ENCODE results near the gene DMGDH. TPM values are rescaled to one million over a fixed set of nuclear protein-coding genes. Genes with fewer than 3 reads are reported as not detected.
A peak's percentile ranks its signal among the peaks of the same experiment; 100 is the strongest.
"Not testable (repeated sequence)": the region's sequence is repeated elsewhere in the genome, so short reads cannot be mapped to it uniquely, and the experiment has no call there.

The DMGDH gene
- total RNA-seq, 1 experiment from 2014 or later = 1.3 TPM

DNA sequence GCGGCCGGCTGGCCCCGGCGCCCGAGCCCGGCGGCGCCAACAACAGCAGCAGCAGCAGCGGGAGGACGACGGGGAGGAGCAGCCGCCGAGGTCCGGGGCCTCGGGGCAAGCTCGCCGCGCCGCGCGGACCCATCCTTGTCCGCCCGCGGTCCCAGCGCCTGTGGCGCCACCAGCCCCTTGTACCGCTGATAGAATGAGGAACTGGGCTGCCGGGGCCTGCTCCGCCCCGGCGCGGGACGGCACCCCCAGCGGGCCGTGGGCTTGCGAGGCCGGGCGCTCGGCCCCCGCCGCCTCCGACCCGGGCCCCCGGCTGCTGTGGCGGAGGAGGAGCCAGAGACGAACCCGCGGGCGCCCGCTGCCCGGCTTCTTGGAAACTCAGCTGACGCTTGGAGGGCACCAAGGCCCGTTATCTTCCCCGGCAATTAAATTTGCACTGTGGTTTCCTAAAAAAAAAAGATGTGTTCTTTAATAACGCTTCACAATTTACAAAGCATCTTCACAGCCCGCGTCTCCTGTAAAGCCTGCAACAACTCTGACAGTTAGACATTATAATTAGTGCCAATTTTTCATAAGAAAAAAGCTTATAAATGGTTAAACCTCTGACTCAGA lies 84.3 kb downstream of the DMGDH start, which contains the start of gene ARSB:
Gene ARSB (minus strand): TSS at position 195 of the 609 bp plus-strand sequence. CDS start 62 bp downstream, at position 133.
- peak; percentile 61 for DNase-seq
- intact Hi-C loops (cut with micrococcal nuclease; ENCODE audit: unreplicated experiment) = no loop called here

DNA sequence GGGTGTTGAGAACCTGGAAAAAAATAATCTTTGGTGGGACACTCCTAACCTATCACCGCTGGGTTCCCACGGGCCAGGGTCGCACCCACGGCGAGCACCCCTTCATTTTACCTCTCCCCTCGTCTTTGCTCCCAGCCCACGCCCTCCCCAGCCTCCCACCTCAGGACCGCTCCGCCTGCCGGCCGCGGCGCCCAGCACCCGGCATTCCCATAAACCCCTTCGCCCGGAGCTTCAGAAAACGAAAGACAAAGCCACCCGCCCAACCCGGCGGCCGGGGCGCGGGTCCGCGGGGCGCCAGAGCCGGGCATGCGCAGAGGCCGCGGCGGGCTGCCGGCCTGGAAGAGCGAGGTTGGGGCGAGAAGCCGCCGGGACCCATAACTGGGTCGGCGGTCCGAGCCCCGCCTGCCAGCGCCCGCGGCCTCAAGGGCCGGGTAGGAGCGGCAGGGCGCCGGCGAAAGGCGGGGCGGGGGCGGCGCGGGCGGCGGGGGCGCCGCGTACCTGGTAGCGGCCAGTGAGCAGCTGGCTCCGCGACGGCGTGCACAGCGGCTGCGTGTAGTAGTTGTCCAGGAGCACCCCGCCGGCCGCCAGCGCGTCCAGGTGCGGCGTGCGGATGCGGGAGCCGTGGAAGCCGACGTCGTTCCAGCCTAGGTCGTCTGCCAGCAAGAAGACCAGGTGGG lies 84.9 kb downstream of the DMGDH start:
- CTCF ChIA-PET = interaction anchor here (0.6 to 1.5 kb wide), 5 partner anchors 34 to 149 kb away, joined by 3 to 4 read pairs (median 3); no protein-coding TSS in a partner anchor
- peak; percentile 95 for DNase-seq
- intact Hi-C loops (cut with micrococcal nuclease; ENCODE audit: unreplicated experiment) = loop anchor here (5.0 kb wide), 1 partner anchor 38 kb away; no protein-coding TSS in a partner anchor

More for the DNA sequence above, 84.3 kb downstream of the DMGDH start, which contains the start of gene ARSB:
- no peaks in the 10 kb centered on the region for H3K9me3 Mint-ChIP-seq (ENCODE audit: low read depth, unreplicated experiment)
- H3K4me1 Mint-ChIP-seq (ENCODE audit: low read depth, unreplicated experiment) = peaks cover 48% of the 10 kb centered on the region
- H3K27me3 Mint-ChIP-seq (ENCODE audit: unreplicated experiment) = no peaks in the 10 kb centered on the region
- CTCF ChIA-PET = interaction anchor here (0.6 to 1.5 kb wide), 7 partner anchors 33 to 148 kb away, joined by 3 to 5 read pairs (median 3); no protein-coding TSS in a partner anchor
- peak within 1 kb of the TSS; percentile 99 for H3K4me3 Mint-ChIP-seq (ENCODE audit: low read depth, unreplicated experiment)
- H3K36me3 Mint-ChIP-seq (ENCODE audit: insufficient read depth, unreplicated experiment) = peaks cover 25% of the 10 kb centered on the region
- H3K27ac Mint-ChIP-seq (ENCODE audit: unreplicated experiment) = peak within 1 kb of the TSS; percentile 27
- no TSS peak for BruUV-seq (replicated peaks)
- TF ChIP-seq, protein P1, sequence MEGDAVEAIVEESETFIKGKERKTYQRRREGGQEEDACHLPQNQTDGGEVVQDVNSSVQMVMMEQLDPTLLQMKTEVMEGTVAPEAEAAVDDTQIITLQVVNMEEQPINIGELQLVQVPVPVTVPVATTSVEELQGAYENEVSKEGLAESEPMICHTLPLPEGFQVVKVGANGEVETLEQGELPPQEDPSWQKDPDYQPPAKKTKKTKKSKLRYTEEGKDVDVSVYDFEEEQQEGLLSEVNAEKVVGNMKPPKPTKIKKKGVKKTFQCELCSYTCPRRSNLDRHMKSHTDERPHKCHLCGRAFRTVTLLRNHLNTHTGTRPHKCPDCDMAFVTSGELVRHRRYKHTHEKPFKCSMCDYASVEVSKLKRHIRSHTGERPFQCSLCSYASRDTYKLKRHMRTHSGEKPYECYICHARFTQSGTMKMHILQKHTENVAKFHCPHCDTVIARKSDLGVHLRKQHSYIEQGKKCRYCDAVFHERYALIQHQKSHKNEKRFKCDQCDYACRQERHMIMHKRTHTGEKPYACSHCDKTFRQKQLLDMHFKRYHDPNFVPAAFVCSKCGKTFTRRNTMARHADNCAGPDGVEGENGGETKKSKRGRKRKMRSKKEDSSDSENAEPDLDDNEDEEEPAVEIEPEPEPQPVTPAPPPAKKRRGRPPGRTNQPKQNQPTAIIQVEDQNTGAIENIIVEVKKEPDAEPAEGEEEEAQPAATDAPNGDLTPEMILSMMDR (IDR thresholded peaks at IDR 0.05; ENCODE audit: unreplicated experiment) = no peak

DNA sequence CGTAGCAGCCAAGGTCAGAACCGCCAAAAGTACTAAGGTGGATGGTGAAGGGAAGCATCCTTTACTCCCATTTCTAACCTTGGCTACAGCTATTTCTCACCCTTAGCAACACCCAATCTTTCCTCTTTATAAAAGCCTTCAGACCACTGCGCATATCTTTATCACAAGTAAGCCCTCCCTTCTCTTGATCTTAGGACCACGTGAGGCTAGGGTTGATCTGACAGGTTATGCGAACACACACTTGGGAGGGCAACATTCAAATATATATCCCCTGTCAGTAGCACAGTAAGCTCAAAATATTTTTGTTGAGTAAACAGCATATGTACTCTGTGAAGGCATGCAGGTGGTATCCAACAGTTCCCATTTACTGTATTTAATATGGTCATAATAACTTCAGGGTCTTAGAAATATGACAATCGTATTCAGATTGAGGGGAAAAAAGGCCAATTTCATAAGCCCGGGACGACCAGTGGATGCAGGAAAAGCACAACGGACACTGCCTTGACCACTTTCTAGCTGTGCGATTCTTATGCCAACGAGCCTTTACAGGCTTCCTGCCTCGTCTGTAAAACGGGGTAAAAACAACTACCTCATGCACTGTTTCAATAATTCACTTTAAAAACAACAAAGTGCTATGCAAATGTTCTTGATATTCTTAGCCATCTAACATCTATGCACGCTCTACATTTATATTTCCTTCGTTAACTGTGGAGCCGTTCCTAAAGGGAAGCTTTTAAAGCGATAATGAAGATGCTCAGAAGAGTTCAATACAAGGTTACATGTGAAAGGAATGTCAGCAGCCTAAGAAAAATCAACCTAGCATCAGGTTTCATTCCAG lies 85.7 kb downstream of the DMGDH start:
- DNase-seq = no peak
- CTCF ChIA-PET = interaction anchor here (0.5 to 1.5 kb wide), 5 partner anchors 35 to 84 kb away, joined by 3 to 6 read pairs (median 3); no protein-coding TSS in a partner anchor
- TF ChIP-seq, protein P1 (IDR thresholded peaks at IDR 0.05; ENCODE audit: unreplicated experiment) = no peak

More for the DNA sequence above, 84.9 kb downstream of the DMGDH start:
- peaks cover 30% of the 10 kb centered on the region for H3K36me3 Mint-ChIP-seq (ENCODE audit: insufficient read depth, unreplicated experiment)
- H3K27me3 Mint-ChIP-seq (ENCODE audit: unreplicated experiment) = no peaks in the 10 kb centered on the region
- peaks cover 55% of the 10 kb centered on the region for H3K4me1 Mint-ChIP-seq (ENCODE audit: low read depth, unreplicated experiment)
- peak overlapping the region; percentile 27 for H3K27ac Mint-ChIP-seq (ENCODE audit: unreplicated experiment)
- TF ChIP-seq, protein P1 (IDR thresholded peaks at IDR 0.05; ENCODE audit: unreplicated experiment) = no peak
- peak overlapping the region; percentile 99 for H3K4me3 Mint-ChIP-seq (ENCODE audit: low read depth, unreplicated experiment)
- H3K9me3 Mint-ChIP-seq (ENCODE audit: low read depth, unreplicated experiment) = peaks cover 3% of the 10 kb centered on the region
- no TSS peak for BruUV-seq (replicated peaks)

DNA sequence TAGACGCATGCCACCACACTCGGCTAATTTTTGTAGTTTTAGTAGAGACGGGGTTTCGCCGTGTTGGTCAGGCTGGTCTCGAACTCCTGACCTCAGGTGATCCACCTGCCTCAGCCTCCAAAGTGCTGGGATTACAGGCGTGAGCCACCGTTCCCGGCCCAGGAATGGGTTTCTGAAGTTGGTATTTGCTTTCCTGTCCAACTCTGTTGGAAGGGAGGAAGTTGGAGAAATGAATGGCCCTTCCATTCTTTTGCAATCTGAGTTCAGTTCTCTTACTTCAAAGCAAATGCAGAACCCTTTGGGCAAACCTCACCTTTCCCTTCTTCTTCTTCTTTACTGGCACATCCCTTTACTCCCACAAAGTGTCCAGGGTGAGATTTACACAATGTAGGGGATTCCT lies 86.3 kb downstream of the DMGDH start:
- peaks cover 33% of the 10 kb centered on the region for H3K36me3 Mint-ChIP-seq (ENCODE audit: insufficient read depth, unreplicated experiment)
- not testable (repeated sequence) for DNase-seq; H3K27me3 Mint-ChIP-seq (ENCODE audit: unreplicated experiment); H3K9me3 Mint-ChIP-seq (ENCODE audit: low read depth, unreplicated experiment); BruUV-seq (replicated peaks)
- peak overlapping the region; percentile 99 for H3K4me3 Mint-ChIP-seq (ENCODE audit: low read depth, unreplicated experiment)
- CTCF ChIA-PET = interaction anchor here (0.5 kb wide), 1 partner anchor 79 kb away, joined by 6 read pairs; no protein-coding TSS in a partner anchor
- H3K4me1 Mint-ChIP-seq (ENCODE audit: low read depth, unreplicated experiment) = peaks cover 59% of the 10 kb centered on the region
- intact Hi-C loops (cut with micrococcal nuclease; ENCODE audit: unreplicated experiment) = loop anchor here (5.0 kb wide), 1 partner anchor 39 kb away; no protein-coding TSS in a partner anchor
- H3K27ac Mint-ChIP-seq (ENCODE audit: unreplicated experiment) = peak overlapping the region; percentile 69

More for the DNA sequence above, 85.7 kb downstream of the DMGDH start:
- Mint-ChIP-seq H3K4me1 (ENCODE audit: low read depth, unreplicated experiment) (peaks cover 59% of the 10 kb centered on the region), H3K27ac (ENCODE audit: unreplicated experiment) (peak overlapping the region; percentile 27), H3K9me3 (ENCODE audit: low read depth, unreplicated experiment) (peaks cover 5% of the 10 kb centered on the region), H3K36me3 (ENCODE audit: insufficient read depth, unreplicated experiment) (peaks cover 33% of the 10 kb centered on the region), H3K27me3 (ENCODE audit: unreplicated experiment) (no peaks in the 10 kb centered on the region), H3K4me3 (ENCODE audit: low read depth, unreplicated experiment) (peak overlapping the region; percentile 99)
- intact Hi-C loops (cut with micrococcal nuclease; ENCODE audit: unreplicated experiment) = loop anchor here (5.0 kb wide), 1 partner anchor 38 kb away; no protein-coding TSS in a partner anchor
- TSS peak; percentile 64 for BruUV-seq (replicated peaks)

All from Calu3 (cell line).